Measurements from ENCODE around the gene CCL4.
"Not testable (repeated sequence)": the region's sequence is repeated elsewhere in the genome, so short reads cannot be mapped to it uniquely, and the experiment has no call there.

Gene CCL4

GRCh38 chr17:36103401-36103975, at the start of gene CCL4:
CCL4 (plus strand) TSS chr17:36103827; CDS start chr17:36103906, 79 bp downstream.
- DNase-seq (ENCODE audit: low spot score) = not testable (repeated sequence)

- DNase-seq (ENCODE audit: low spot score) = no peak
Measured at GRCh38 chr17:36055171-36055570, 48.5 kb upstream of the CCL4 start.

DNA sequence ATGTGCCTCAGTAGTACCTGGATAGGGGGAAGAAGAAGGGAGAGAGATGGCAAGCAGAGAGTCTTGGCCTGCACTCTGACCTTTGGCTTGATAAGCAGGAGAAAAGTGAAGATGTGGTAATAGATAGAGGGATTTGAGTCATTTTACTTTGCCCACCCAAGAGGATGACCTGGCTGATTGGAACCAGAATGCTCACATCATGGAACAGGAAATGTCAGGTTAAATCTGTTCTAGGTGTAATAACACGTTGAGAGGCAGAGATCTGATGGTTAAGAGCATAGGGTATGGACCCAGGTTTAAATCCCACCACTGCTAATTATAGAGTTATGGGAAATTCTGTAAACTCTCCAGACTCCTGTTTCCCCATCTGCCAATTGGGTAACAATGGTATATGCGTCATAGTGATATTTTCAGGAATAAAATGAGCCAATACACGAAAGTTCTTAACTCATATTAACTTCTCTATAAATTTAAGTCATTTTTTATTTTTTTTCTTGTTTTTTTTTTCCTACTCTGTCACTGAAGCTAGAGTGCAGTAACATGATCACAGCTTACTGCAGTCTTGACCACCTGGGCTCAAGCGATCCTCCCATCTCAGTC, 47.6 kb upstream of the CCL4 start:
- no peak for DNase-seq (ENCODE audit: low spot score)

DNA sequence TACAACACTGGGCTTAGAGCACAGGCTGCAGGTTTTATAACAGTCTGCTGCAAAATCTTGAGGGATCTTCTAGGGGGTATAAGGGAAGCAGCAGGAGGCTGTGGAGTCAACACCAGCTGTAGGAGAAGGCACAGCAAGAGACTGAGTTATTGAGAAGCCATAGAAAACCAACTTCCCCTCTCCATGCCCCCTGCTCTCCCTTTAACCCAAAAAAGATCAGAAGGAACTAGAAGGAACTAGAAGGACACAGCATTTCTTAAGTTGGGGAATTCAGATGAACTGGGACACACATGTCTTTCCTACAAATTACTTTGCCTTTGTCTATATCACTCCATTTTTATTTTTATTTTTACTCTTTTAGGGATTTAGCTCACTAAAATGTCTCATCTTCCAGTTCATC, 45.7 kb upstream of the CCL4 start:
- no peak for DNase-seq (ENCODE audit: low spot score)

DNA sequence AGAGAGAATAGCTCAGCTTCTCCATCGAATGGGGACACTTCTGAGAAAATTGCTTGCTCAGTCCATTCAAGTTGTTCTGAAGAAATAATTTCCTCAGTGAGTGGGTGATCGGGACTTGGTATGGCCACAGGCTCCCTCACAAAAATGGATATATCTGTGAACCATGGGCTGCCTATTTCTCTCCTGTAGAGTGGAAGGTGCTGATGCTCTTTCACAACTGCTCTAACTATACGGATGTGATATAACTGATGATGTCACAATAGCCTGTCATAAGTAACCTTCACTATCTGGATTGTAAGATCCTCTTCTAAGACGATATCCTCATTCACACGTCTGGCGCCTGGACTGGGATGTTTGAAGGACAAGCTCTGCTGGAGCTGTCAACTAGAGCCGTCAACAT, 44.2 kb upstream of the CCL4 start:
- no peak for DNase-seq (ENCODE audit: low spot score)

DNA sequence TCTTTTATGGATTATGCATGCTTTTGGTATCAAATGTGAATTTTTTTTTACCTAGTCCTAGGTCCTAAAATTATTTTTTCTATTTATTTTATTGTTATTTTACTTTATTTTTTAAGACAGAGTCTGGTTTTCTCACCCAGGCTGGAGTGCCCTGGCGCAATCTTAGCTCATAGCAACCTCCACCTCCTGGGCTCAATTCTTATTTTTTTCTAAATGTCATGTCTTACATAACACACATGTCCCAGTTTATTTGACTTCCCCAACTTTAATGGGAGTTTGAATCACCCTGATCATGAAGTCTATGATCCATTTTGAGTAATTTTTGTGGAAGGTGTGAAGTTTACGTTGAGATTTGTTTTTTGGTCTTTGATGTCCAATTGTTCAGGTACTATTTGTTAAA, 42.8 kb upstream of the CCL4 start:
- DNase-seq (ENCODE audit: low spot score) = no peak

DNA sequence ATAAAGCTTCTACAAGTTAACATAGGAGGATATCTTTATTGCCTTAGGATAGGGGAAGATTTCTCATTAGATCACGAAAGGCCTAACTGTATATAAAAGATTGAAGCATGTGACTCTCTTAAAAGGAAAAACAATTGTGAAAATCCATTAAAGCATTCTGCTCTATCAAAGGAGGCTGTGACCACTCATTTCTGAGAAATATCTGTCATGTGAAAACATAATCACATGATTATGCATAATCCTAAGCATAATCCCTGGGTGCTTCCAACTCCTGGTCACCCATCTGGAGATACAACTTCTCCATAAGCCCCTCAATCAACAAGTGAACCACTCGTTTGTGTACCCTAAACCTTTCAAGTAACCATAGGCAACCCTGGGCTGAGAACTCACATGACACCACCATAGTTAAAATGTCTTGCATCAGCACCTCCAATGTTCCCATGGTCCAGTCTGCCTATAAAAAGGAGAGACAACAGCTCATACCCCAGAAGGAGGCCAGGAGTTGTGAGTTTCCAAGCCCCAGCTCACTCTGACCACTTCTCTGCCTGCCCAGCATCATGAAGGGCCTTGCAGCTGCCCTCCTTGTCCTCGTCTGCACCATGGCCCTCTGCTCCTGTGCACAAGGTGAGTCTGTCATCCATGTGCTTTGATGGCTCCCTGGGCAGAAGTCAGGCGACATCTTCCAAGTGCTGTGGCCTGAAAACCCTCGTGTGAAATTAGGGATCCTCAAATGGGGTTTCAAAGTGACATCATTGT, 39.7 kb upstream of the CCL4 start, which contains the start of gene CCL18:
Gene CCL18, plus strand, starts transcription at position 487 of the 756 bp plus-strand sequence. Its CDS starts 71 bp downstream, at position 558.
- no peak for DNase-seq (ENCODE audit: low spot score)

DNA sequence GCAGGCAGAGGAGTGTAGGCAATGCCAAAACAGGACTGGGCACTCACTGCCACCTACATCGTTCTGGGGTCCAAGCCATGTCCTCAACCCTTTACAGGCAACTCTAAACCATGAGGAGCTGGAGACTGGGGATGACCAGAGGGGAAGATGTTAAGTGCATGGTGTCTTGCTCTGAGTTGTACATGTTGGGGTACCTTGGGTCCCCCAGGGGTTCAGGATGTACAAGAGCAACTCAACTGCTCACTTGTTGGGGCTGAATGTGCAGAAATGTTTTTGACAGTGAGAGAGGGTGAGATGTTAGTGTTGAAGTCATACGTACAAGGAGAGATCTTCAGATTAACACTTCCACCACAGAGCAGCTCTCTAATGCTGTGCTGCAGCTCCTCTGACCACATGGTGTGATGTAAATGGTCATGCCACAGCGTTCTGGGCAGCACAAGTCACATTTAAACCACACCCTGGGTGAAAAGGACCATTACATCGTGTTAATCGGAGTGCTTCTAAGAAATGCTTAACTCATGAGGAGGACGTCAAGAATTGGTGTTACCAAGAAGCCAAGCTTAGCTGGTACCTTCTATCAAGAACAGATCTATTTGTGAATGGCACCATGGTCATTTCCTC, 37.2 kb upstream of the CCL4 start:
- no peak for DNase-seq (ENCODE audit: low spot score)

GRCh38 chr17:36068524-36068923, 35.1 kb upstream of the CCL4 start:
- no peak for DNase-seq (ENCODE audit: low spot score)

DNA sequence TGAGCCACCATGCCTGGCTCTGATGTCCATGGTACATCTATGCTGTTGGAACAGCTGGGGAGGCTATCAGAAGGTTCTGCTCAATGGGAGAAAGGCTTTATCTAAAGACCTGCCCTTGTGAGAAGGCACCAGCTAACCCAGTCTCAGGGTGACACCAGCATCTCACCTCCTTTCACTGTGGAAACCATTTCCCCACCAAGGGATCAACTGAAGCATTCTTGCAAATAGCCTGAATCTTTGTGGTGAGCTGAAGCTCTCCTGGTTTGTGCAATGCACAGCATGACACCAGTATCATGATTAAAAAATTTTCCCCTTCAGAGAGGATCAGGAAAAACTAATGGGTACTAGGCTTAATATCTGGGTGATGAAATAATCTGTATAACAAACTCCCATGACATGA, 34.5 kb upstream of the CCL4 start:
- no peak for DNase-seq (ENCODE audit: low spot score)

DNA sequence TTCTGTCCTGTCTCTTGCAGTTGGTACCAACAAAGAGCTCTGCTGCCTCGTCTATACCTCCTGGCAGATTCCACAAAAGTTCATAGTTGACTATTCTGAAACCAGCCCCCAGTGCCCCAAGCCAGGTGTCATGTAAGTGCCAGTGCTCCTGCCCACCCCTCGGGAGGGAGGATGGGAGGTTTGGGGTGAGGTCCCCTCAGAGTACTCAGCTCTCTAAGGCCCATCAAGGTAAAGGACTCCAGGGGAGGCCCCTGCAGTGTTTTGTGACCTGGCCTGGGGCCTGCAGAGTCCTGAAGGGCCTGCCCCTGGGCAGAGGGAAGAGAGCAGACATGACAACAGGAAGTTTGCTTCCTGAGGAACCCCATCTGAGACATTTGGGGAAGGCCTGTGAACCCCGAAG, 33.2 kb upstream of the CCL4 start:
- DNase-seq (ENCODE audit: low spot score) = no peak

GRCh38 chr17:36071751-36072150, 31.9 kb upstream of the CCL4 start:
- DNase-seq (ENCODE audit: low spot score) = no peak

DNA sequence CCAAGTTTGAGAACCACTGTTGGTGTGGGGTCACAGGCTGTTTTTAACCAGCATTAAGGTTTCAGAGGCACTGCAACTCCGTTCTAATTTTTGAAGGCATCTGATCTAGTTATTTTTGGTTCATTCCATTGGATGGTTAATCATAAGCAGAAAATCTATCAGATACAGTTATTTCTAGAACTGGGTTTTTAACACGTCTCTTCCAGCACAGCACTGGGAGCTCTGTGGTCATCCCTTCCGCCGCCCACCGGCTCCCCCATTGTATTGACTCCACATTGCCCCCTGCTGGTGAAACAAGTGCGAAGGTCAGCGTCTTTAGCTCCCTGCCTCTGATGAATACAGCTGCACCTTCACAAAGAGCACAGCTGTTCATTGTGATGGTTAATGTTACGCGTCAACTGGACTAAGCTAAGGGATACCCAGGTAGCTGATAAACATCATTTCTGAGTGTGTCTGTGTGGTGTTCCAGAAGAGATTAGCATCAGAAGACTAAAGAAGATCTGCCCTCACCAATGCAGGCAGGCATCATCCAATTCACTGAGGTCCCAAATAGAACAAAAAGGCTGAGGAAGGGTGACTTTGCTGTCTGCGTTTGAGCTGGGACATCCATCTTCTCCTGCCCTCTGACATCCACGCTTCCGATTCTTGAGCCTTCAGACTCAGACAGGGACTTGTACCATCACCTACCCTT, 31.1 kb upstream of the CCL4 start:
- DNase-seq (ENCODE audit: low spot score) = peak; percentile 29

GRCh38 chr17:36074365-36074764, 29.3 kb upstream of the CCL4 start:
- no peak for DNase-seq (ENCODE audit: low spot score)

- DNase-seq (ENCODE audit: low spot score) = not testable (repeated sequence)
Measured at GRCh38 chr17:36081681-36082471, 21.8 kb upstream of the CCL4 start.

GRCh38 chr17:36082482-36083120, 21.0 kb upstream of the CCL4 start:
- DNase-seq (ENCODE audit: low spot score) = not testable (repeated sequence)

- DNase-seq (ENCODE audit: low spot score) = not testable (repeated sequence)
Measured at GRCh38 chr17:36083691-36084090, 19.9 kb upstream of the CCL4 start.

- DNase-seq (ENCODE audit: low spot score) = no peak
Measured at GRCh38 chr17:36085765-36086164, 17.9 kb upstream of the CCL4 start.

- DNase-seq (ENCODE audit: low spot score) = no peak
Measured at GRCh38 chr17:36086791-36087190, 16.8 kb upstream of the CCL4 start.

DNA sequence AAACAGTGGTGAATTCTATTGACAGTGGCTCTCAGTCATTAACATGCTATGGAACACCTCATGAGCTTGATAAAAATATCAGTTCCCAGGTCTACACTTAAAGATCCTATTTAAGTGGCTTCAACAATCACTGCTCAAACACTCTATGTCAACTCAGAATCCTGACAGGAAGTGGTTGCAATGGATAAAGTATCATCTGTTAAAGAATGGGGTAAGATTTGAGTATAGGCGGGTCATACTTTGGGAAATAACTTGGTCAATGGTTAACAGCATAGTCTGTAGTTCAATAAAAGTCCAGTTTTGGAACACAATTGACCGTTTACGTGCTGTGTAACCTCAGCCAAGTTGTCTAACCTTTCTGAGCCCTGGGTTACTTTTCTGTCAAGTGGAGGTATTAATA, 16.2 kb upstream of the CCL4 start:
- DNase-seq (ENCODE audit: low spot score) = not testable (repeated sequence)

Data from AG08395 (cell line).